Kidney epithelial cell (primary cell): ENCODE data around the gene MYO1G. TPM values are rescaled to one million over a fixed set of nuclear protein-coding genes. Genes with fewer than 3 reads are reported as not detected.

Source experiments
- DNase-seq: peaks from one replicate; pipeline ENCODE4 v3.0.0-alpha.2; 2010; ENCODE audit warnings: low read depth
- H3K27me3 ChIP-seq: 2 replicates; pipeline ENCODE4 v1.6.0; 2011; ENCODE audit warnings: low read length; ENCODE audit not compliant: control insufficient read depth, insufficient read depth
- H3K36me3 ChIP-seq: 2 replicates; pipeline ENCODE4 v1.5.1; 2011; ENCODE audit warnings: low read length; ENCODE audit not compliant: control insufficient read depth, insufficient read depth
- H3K4me3 ChIP-seq: 2 replicates; pipeline ENCODE4 v1.5.1; 2011; ENCODE audit warnings: low read depth, mild to moderate bottlenecking, control low read depth, low read length
- CTCF ChIP-seq: IDR thresholded peaks from 2 replicates; pipeline ENCODE4 v1.5.1; 2011; ENCODE audit warnings: mild to moderate bottlenecking, moderate library complexity, low read length, control low read depth, inconsistent platforms; ENCODE audit not compliant: insufficient read depth, poor library complexity, severe bottlenecking
- total RNA-seq: library from RNA; depleted of rRNA; stranded (reverse); fragments of >200 nt; gene quantifications from 2 replicates; pipeline ENCODE4 v1.2.3, GENCODE V29; 2015

MYO1G gene
- total RNA-seq, 1 donor from 2014 or later: 0.04 TPM

- no peak overlapping the region for H3K4me3 ChIP-seq
- no peak for TF ChIP-seq CTCF
Observed at GRCh38 chr7:44918029-44918428, 60.8 kb downstream of the MYO1G start.

GRCh38 chr7:44917465-44917864 lies 61.4 kb downstream of the MYO1G start:
- no peaks in the 10 kb centered on the region for H3K36me3 ChIP-seq
- no peak for TF ChIP-seq CTCF
- no peak for DNase-seq
- no peaks in the 10 kb centered on the region for H3K27me3 ChIP-seq
- no peak overlapping the region for H3K4me3 ChIP-seq

More at GRCh38 chr7:44918029-44918428, 60.8 kb downstream of the MYO1G start:
- Histone ChIP-seq H3K27me3 (no peaks in the 10 kb centered on the region), H3K36me3 (no peaks in the 10 kb centered on the region)
- DNase-seq: no peak

- Histone ChIP-seq H3K4me3 (no peak overlapping the region), H3K27me3 (no peaks in the 10 kb centered on the region), H3K36me3 (no peaks in the 10 kb centered on the region)
- no peak for DNase-seq
- no peak for TF ChIP-seq CTCF
Observed at GRCh38 chr7:44914992-44915607, 63.7 kb downstream of the MYO1G start.

GRCh38 chr7:44912775-44913347 lies 66.0 kb downstream of the MYO1G start:
- DNase-seq: no peak
- no peak for TF ChIP-seq CTCF

More at GRCh38 chr7:44912775-44913347, 66.0 kb downstream of the MYO1G start:
- no peaks in the 10 kb centered on the region for H3K36me3 ChIP-seq
- no peak overlapping the region for H3K4me3 ChIP-seq
- H3K27me3 ChIP-seq: no peaks in the 10 kb centered on the region

Other genes starting within 250 kb of the MYO1G start
- 53.0 and 67.3 TPM in 2 replicates for gene ZMIZ2, start 230.2 kb downstream of the MYO1G start, total RNA-seq
- 2,465 and 2,696 TPM in 2 replicates for gene PPIA, start 182.3 kb downstream of the MYO1G start, total RNA-seq
- gene H2AZ2, start 130.9 kb downstream of the MYO1G start, total RNA-seq: 129 and 148 TPM in 2 replicates
- gene PURB, start 93.5 kb downstream of the MYO1G start, total RNA-seq: 19.8 and 25.3 TPM in 2 replicates
- gene CCM2, start 21.2 kb upstream of the MYO1G start, total RNA-seq: 60.2 and 70.7 TPM in 2 replicates
- gene NACAD, start 110.0 kb upstream of the MYO1G start, total RNA-seq: 4.9 and 6.9 TPM in 2 replicates
- 71.7 and 84.3 TPM in 2 replicates for gene TBRG4, start 132.7 kb upstream of the MYO1G start, total RNA-seq
- not detected in 2 replicates for gene RAMP3, start 178.8 kb upstream of the MYO1G start, total RNA-seq